ENCODE data around the gene CST11.
A peak's percentile ranks its signal among the peaks of the same experiment; 100 is the strongest.

Gene CST11

GRCh38 chr20:23453549-23454543 lies 1.2 kb upstream of the CST11 start:
- DNase-seq = no peak

GRCh38 chr20:23451956-23452487 lies 654 bp downstream of the CST11 start:
- no peak for DNase-seq

DNA sequence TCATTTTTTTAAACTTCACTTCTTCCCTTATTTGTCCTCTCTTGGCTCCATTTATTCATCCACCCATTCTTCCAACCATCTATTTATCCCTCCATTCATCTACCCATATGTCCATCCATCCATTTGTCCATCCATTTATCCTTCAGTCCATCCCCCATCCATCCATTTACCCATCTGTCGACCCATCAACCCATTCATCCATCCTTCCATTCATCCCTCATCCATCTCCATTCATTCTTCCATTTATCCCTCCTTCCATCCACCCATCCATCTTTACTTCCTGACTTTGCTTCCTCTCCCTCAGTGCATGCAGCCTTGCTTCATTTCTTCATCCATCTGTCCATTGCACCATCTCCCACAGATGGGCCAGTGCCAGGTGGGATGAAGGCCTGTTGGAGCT lies 1.8 kb downstream of the CST11 start:
- DNase-seq = no peak

GRCh38 chr20:23449421-23449820 lies 3.3 kb downstream of the CST11 start:
- no peak for DNase-seq

DNA sequence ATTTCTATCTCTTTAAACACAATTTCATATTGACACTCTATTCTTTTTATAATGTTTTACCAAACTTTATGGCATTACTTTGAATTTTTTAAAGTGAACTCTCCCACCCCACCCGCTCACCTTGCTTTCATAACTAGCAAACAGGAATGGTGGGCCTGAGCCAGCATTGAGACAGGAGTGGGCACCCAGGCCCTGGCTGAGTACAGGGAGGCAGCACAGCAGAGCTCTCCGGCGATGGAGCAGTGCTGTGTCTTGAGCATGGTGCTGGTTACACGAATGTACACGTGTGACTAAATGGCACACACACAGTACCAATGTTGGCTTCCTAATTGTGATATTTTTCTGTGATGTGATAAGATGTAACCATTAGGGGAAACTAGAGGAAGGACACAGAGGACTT lies 4.5 kb downstream of the CST11 start:
- no peak for DNase-seq

DNA sequence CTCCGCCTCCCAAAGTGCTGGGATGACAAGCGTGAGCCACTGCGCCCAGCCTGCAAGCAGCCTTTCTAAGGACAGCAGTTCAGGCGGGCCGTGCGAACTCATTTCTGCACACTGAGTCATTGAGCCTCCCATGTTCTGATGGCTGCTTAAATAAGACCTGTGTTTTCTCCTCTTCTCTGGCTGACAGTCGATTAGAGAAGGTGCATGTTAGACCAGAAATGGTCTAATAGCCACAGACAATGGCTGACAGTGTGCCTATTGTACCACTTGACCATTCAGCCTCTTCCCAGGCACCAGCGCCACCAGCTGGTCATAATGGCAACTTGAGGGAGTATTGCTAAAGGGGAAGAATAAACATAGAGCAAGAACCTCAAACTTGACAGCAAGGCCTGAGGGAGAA lies 6.2 kb downstream of the CST11 start:
- DNase-seq = peak; percentile 7

DNA sequence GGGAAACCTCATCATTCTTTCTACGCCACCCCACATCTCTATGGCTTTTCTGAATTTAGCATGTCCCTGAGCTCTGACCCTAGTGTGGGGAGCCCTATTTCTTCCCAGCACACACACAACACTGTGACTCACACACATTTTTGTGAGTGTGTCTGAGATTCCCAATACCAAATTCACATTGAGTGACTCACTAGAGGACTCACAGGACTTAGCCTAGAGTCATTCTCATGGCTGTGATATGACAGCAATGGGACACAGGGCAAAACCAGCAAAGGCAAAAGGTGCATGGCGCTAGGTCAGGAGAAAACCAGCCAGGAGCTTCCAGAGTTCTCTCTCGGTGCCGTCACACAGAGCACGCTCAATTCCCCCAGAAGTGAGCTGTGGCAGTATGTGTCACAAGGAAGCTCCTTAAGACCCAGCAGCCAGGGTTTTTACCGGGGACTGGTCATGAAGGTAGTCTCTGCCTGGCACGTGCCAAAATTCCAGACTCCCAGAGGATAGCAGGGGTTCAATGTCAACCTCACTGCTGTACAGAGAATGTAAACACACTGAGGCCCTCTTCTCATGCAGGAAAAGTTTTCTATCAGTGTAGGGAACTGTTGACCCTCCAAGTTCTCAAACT lies 7.0 kb downstream of the CST11 start:
- DNase-seq = no peak

DNA sequence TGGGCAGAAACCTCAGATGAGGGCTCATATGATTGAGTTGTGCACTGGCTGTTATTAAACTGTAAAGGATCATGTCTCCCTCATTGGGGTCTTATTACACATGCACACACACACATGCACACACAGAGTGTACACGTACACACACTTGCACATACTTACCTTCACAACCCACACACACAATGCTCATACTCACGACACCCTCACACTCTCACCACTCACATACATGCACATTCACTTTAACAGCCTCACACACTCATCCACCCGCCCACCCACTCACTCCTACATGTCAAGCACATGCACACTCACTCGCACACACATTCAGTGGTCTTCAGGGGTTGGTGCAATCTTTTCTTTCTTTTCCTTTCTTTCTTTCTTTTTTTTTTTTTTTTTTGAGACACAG lies 7.8 kb downstream of the CST11 start:
- DNase-seq = no peak

DNA sequence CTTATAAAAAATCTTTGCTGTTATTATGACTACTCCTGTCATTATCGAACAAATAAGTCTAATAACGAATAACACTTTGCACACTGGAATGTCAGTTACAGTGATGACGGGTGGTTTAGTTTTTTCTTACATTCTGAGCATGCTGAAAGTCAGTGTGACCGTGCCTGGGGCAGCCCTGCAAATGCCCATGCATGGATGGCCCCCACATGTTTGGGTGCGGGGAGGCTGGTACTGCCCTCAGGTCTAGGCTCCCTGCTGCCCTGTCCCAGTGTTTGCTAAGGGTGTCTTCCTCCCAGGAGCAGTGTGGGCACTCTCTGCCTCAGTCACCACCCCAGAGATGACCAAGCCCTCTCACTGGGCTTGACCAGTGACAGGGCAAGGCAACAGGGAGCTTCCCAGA lies 10.2 kb downstream of the CST11 start:
- DNase-seq = no peak

GRCh38 chr20:23441850-23442313 lies 10.8 kb downstream of the CST11 start:
- peak; percentile 54 for DNase-seq

DNA sequence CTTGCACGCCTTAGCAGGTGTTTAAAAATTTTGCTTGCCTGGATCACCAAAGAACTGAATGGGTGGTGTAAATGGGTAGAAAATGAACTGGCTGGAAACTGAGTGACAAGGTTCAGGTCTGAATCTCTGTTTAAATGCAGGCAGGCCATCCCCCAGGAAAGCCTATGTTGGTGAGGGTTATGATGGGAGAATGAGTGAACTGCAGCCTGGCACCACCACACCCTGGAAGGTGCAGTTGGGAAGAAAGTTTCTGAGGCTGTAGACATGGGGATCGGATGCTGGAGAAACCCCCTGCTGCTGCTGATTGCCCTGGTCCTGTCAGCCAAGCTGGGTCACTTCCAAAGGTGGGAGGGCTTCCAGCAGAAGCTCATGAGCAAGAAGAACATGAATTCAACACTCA lies 12.7 kb downstream of the CST11 start:
- DNase-seq = no peak

- no peak for DNase-seq
Observed at GRCh38 chr20:23438661-23439060, 14.0 kb downstream of the CST11 start.

DNA sequence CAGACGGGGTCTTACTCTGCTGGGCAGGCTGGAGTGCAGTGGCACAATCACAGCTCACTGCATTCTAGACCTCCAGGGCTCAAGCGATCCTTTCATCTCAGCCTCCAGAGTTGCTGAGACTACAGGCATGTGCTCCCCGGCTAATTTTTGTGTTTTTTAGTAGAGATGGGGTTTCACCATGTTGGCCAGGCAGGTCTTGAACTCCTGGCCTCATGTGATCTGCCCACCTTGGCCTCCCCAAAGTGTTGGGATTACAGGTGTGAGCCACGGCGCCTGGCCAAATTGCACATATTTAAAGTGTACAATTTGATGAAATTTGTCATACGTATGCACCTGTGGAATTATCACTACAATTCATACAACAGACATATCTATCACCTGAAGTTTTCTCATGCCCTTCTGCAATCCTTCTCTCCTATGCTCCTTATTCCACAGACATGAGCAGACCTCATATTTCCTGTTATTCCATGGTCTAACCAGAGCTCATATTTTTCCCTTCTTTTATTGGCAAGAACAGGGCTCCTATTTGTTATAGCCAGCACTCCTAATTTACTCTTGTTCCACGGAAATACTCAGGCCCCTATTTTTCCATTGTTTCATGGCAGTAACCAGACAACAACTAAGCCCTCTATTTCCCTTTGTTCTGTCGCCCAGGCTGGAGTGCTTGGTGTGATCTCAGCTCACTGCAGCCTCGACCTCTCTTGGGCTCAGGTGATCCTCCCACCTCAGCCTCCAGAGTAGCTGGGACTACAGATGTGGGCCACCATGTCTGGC lies 15.4 kb downstream of the CST11 start:
- no peak for DNase-seq

- DNase-seq = no peak
Observed at GRCh38 chr20:23436681-23437080, 16.0 kb downstream of the CST11 start.

- no peak for DNase-seq
Observed at GRCh38 chr20:23435626-23436539, 16.8 kb downstream of the CST11 start.

DNA sequence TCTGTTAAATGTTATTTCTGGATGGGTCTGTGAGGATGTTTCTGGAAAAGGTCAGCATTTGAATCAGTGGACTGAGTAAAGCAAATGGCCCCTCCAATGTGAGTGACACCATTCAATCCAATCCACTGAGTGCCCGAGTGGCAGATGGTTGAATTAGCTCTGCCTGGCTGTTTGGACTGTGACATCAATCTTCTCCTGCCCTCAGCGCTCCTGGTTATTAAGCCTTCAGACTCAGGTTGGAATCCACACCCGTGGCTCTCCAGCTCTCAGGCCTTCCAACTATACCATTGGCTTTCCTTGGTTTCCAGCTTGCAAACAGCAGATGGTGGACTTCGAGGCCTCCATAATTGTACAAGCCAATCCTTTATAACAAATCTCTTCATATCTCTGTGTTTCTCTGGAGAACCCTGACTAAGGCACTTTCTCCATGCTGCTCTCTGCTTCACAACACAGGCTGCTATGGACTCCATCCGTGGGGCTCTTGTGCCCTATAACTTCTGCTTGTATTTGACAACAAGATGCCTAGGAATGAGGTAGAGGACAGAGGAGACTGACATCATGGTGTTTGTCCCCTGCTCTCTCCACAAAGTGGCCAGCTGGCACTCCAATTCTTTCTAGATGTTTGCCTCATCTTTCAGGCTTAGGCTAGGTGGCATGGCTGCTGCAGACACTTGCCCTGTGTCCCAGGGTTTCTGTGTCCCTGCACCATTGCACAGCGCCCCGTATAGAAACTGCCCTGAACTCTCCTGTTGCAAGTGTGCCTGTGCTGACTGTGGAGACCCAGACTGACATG lies 18.0 kb downstream of the CST11 start:
- no peak for DNase-seq

GRCh38 chr20:23433628-23434027 lies 19.0 kb downstream of the CST11 start:
- no peak for DNase-seq

DNA sequence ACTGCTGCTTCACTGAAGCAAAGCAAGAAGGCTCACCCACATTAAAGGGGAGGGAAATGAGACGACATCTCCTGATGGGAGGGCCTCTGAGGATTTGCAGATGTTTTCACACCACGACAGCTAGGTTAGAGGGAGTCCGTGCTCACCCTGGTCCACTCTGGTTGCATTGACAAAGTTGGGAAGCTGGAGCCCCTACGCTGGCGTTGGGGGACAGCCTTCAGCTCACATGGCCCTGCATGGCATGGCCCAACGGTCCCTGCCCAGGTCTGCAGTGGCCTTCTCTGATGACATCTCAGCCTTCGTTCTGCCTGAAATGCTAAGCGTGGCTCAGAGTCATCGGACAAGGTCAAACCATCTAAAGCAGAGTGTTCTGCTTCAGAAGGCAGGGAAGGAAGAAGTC lies 27.5 kb downstream of the CST11 start:
- DNase-seq = no peak

DNA sequence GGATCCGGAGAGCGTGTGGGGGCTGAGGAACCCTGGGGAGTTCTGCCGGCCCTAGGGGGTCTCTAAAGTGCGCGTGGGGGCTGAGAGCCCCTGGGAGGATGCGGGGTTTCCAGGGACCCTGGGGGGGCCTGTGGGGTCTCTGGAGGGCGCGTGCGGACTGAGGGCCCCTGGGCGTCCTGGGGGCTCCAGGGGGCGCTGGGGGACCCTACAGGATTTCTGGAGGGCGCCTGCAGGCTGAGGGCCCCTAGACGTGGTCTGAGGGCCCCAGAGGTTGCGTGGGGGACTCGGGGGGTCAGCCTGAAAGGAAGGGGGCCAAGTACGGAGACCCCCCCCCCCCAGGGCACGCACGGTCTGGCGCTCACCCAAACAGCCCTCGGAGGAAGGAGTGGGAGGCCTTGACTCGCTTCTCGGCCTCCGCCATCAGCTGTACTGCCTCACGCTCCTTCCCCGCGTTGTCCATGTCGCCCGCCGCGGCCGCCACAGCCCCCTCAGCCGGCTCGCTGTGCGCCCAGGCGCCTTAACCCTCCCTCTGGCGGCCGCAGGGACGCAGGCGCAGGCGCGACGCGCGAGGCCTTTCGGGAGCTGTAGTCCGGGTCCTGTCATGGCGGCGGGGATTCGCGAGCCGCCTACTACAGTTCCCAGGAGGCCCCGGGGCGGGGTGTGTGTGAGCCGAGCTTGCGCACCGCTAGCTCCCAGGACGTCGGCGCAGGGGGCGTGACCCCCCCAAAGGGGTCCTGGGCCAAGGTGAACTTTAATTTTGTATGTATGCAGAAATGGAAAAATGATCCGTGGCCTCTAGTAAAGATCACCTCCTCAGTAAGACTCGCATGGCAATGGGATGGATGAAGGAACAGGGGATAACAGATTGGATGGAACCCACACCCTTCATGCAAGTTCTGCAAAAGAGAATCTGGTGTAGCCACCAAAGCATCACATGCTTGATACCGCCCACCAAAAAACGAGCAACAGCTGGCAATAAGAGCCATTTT lies 31.4 kb downstream of the CST11 start, which contains the start of gene NAPB:
TSS of gene NAPB (minus strand) at position 546 of the 989 bp plus-strand sequence. CDS start at position 460, 86 bp downstream.
- DNase-seq = peak; percentile 94
